HG03139 (cell line): ENCODE measurements around the gene MDM1.

Source experiments
- ATAC-seq: cut with Tn5 transposase; IDR thresholded peaks from one replicate; pipeline ENCODE4 v1.9.1; 2021; ENCODE audit not compliant: unreplicated experiment

MDM1 gene

DNA sequence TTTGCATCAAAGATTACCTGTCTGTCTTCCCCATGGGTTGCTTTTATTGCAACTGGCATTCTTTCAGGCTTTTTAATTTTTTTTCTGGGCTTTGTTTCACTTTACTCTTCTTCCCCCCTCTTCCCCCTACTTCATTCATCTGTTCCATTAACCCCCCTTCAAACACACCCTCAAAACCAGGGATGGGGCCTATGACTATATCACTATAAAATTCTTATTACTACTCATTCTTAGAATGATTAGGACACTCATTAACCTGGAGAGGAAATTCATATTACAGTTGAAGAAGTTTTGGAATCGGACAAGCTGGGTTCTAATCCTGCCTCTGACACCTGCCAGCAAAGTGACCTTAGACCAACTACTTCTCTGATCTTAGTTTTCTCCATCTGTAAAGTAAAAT lies 24.8 kb upstream of the MDM1 start:
- ATAC-seq, result no peak

GRCh38 chr12:68356060-68356695 lies 24.0 kb upstream of the MDM1 start:
- no peak for ATAC-seq

GRCh38 chr12:68354977-68355541 lies 22.9 kb upstream of the MDM1 start:
- ATAC-seq, result no peak

DNA sequence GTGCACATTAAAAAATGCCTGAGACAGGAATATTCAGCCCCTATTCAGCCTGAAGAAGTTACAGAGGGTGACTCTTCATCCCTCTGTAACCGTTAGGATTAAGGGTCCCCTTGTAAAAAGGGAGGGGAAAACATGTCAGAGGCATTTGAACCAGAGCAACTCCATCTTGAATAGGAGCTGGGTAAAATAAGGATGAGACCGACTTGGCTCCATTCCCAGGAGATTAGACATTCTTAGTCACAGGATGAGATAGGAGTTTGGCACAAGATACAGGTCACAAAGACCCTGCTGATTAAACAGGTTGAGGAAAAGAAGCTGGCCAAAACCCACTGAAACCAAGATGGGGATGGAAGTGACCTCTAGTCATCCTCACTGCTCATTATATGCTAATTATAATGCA lies 19.9 kb upstream of the MDM1 start:
- ATAC-seq, result no peak

- no peak for ATAC-seq
Measured at GRCh38 chr12:68350753-68351152, 18.6 kb upstream of the MDM1 start.

DNA sequence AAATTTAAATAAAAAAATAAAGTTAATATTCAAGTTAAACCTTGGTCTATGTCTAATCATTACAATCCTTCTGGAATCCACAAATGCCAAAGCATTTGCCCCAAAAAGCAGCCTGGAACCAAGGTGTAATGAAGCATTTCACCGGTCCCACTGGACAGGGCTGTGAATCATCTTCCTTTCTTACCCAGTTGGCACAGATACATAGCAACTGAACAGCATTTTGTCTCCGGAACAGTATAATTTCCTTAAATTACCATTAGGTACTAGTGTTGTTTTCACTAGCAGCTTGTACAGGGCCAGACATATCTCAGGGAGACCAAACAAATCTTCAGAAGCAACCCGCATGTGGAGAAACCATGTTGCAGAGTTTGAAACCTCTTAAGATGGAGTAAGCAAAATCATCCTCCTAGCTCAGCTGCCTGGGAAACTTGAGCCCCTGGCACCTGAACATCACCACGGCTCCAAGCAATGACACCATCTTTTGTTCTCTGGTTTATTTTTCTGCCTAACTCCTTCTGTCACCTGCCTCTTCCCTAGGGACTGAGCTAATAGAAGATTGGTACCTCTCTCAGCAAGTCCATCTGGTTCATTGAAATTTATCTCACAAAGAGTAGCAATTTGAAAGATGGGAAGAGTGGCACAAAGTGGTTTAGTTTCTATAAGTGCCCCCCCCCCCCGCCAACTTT lies 17.9 kb upstream of the MDM1 start:
- ATAC-seq, result no peak

GRCh38 chr12:68349220-68349621 lies 17.1 kb upstream of the MDM1 start:
- no peak for ATAC-seq

- no peak for ATAC-seq
Measured at GRCh38 chr12:68348419-68348818, 16.3 kb upstream of the MDM1 start.

DNA sequence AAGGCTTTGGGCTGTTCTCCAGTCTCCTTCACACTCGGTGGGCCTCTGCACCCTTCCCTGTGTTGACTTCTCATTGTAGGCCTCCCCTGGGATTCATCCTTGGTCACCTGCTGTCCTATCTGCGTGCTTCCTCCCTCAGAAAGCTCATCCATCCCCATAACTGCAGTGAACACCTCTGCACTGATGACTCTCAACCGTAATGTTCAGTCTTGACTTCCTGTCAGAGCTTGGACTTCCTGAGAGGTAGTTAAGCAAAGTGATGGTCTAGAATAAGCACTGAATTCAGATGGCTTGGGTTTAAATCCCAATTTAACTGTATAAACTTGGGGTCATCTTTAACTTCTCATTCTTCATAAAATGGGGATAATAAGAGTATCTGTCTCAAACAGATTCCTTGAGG lies 13.6 kb upstream of the MDM1 start:
- ATAC-seq, result no peak

GRCh38 chr12:68344126-68344525 lies 12.0 kb upstream of the MDM1 start:
- no peak for ATAC-seq

GRCh38 chr12:68342966-68343365 lies 10.8 kb upstream of the MDM1 start:
- no peak for ATAC-seq

DNA sequence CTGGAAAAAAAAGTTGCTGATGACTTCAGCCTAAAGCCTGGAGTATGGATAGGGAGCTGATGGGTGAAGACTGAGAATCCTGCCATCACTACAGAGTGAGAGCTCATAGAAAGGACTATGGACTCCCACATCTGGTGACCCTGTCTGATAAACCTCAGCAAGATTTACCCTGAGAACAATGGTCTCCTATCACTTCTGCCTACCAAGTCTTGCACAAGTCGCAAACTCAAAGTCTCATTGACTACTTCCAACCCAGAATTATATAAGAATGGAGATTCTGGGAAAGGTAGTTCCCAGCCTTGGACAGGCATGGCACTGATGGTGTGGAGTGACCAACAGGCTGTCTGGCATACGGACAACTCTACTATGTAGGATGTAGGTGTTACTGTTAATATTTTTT lies 9.7 kb upstream of the MDM1 start:
- ATAC-seq, result no peak

DNA sequence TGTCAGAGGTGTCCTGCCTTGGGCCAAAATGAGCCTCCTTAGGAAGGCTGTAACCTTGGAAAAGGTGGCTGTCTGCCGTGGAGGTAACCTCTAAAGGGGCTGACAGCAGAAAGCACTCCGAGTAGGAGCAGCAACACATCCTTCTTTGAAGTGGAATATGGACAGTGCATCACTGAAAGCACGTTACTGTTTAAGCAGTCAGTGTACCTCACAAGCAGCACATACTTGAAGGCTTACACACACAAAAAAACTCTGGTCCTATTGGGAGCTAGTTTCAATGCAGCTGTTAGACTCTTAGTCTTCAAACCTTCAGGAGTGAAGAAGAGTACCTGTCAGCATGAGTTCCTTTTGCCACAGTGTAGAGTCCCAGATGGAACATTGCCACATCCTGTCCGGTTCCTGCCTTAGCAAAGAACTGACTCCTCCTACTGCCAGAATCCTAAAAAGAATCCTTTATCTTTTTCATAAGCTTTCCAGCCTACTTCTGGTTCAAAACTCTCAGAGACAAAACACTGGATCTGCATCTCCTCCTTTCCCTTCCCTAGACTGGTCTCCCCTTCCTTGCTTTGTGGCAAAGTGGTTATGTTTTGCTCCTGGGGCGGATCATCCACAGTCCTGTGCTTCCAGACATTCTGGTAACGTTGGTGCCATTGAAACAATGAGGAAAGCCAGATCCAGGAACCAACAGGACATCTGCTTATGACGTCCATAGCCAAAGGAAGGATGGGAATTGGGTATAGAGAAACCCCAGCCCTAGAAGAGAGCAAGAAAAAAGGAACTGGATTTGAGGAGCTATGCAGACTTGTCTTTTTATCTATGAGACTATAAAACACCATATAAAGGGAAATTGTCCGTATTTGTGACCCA lies 8.5 kb upstream of the MDM1 start:
- ATAC-seq, result no peak

DNA sequence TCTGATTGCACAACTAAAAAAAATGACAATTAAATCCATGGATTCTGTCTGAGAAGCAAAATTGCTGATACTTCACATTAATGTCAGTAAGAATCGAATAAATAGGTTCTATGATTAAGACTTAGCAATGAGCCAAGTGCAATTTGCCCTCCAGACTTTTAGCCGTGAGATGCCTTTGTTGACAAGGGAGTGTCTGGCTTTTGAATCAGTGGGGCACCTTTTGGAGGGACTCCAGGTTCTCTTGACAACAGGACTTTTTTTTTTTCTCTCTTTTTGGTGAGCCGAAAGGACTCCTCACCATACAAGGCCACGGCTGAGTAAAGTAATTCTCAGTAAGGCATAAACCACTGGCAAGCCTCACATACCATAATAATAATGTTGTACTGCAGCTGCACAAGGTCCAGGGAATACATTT lies 4.7 kb upstream of the MDM1 start:
- ATAC-seq, result no peak

DNA sequence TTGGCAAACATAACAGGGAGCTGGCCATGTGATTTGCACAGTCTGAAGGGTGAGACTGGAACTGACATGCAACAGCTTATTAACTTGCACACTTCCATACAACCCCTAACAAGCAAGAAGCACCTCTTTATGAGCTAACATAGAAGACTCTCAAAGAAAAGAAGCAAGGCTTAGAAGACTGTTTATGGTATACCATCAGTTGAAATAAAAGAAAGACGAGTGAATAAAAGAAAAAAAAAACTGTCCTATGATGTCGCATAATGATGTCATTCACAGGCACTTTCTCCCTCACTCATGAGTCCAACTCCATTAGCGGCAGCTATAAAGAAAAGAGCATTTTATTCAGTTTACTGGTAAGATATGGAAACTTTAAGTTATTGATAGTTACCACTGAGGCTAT lies 3.3 kb upstream of the MDM1 start:
- ATAC-seq, result no peak

- ATAC-seq, result no peak
Measured at GRCh38 chr12:68334132-68334531, 2.0 kb upstream of the MDM1 start.

DNA sequence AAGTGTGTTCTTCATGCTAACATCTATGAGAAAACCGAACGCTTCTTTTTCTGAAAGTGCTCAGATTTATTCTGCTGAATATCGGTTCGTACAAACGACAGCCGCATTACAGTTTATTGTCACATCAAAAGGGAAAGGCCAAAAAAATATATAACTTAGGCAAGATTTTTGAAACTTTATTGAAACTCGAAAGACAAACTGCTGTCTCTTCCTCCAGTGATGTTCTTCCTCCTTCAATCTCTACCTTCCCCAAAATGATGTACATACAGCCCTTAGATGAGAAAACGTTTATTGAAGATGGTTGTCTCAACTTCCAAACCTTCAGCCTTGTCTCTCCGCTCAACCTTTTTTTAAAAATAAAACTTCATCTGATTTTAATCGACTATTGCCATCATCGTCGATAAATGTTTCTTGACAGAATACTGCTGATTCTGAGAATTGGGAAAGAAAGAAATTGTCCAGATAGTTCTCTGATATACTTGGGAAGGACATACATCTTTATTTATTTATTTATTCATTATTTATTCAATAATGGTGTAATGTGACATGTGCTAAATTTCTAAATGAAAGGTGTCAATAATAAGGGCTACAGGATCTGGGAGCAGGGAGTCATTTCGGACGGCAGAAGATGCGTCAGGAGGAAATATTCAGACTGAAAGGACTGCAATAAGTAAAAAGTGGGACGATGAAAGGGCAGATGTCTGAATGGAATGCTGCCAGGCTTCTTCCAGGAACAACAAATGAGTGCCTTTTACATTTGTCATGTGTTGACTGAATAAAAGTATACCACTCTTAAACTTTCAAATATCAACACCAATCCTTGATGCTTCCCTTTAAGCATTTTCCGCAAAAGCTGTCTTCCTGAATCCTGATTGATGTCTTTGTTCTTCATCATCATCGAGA lies 817 bp upstream of the MDM1 start:
- no peak for ATAC-seq

- ATAC-seq, result no peak
Measured at GRCh38 chr12:68331500-68331868, 678 bp downstream of the MDM1 start.

GRCh38 chr12:68327896-68328295 lies 4.3 kb downstream of the MDM1 start:
- no peak for ATAC-seq

DNA sequence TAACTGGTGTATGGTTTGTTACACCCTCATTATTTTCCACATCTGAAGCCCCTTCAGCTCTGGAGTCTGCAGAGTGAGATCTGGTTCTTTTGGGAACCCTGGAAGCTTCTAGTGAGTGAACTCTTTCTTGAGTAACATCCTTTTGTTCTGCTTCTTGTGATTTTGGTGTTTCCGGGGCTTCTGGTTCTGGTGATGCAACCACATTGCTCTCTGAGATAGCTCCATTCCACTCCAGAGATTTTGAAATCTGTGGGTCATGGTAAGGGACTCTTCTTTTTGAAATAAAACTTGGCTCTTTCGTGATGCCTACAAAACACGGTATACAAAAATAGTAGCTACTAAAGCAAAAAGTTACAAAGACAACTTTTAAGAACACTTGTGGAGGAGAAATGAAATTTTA lies 5.4 kb downstream of the MDM1 start:
- no peak for ATAC-seq

DNA sequence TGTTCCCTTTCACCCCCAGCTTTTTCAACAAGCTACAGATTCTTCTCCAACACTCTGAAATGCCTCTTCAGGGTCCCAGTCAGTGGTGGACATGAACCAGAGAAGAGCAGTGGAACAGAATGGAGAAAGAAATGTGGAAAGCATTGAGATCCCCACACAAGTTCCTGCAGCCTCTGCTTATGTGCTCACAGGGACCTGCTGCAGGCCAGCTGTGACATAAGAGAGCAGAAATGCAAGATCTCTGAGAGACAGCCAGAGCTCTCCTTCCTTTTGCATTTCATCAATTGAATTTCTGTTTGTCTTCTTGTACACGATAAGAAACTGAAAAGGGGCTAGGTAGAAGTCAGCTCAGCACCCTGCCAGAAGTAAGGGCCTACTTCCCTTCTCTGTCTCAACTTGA lies 6.2 kb downstream of the MDM1 start:
- no peak for ATAC-seq
